HL-60 (cell line): Measurements from ENCODE around the gene IZUMO3.

Experiments
- DNase-seq, 2 experiments: peaks; one replicate each; pipeline ENCODE4 v3.0.0-alpha.2; 2010 to 2020; ENCODE audit warnings: low read depth in 1 of 2, low spot score in 1 of 2
- H3K27ac ChIP-seq: fragments of 250-450 bp; sonication (Bioruptor Pico); replicated peaks from 2 replicates; pipeline ENCODE4 v1.5.1; 2020; ENCODE audit warnings: mild to moderate bottlenecking, moderate library complexity
- H3K27me3 ChIP-seq: fragments of 250-450 bp; sonication (Bioruptor Pico); 2 replicates; pipeline ENCODE4 v1.5.1; 2021; ENCODE audit warnings: mild to moderate bottlenecking, moderate library complexity; ENCODE audit not compliant: insufficient read depth, poor library complexity, severe bottlenecking
- H3K4me3 ChIP-seq: replicated peaks from 2 replicates; pipeline ENCODE4 v1.5.1; 2011; ENCODE audit warnings: mild to moderate bottlenecking, control low read depth, low read length; ENCODE audit not compliant: insufficient read depth
- GABPA ChIP-seq: IDR thresholded peaks from 2 replicates; pipeline ENCODE4 v1.6.1; 2012; ENCODE audit warnings: low read depth
- POLR2AphosphoS5 ChIP-seq: IDR thresholded peaks from 2 replicates; pipeline ENCODE4 v1.6.1; 2012; ENCODE audit warnings: low read depth
- SPI1 ChIP-seq: IDR thresholded peaks from 2 replicates; pipeline ENCODE4 v1.6.1; 2012; ENCODE audit warnings: low read depth, mild to moderate bottlenecking, borderline replicate concordance
- TF ChIP-seq, protein P1 (sequence below): IDR thresholded peaks from 2 replicates; pipeline ENCODE4 v1.6.1; 2012; ENCODE audit warnings: low read depth; ENCODE audit not compliant: insufficient replicate concordance
- TF ChIP-seq, protein P2 (sequence below): IDR thresholded peaks from one replicate; pipeline ENCODE4 v1.5.1; 2011; ENCODE audit warnings: low read length, control low read depth, inconsistent platforms; ENCODE audit not compliant: insufficient read depth

IZUMO3 gene

DNA sequence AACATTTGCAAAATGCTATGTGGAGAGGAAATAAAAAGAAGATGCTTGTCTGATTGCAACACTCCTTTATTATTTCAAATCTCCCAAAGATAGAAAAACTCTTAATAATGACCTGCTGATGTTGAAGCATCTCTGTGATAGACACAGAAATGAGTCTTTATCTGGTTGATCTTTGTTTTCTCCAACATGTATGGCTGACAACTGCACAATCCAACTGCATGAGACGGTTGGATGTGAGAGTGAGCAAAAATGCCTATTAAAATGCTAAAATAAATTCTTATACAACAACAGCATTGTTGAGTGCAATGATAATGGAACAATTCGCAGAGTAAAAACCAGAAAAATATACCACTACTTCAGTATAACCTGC is 7.5 kb upstream of the IZUMO3 start:
- Histone ChIP-seq H3K4me3 (no peak overlapping the region), H3K27me3 (no peaks in the 10 kb centered on the region), H3K27ac (no peak overlapping the region)
- TF ChIP-seq SPI1 = no peak
- TF ChIP-seq POLR2AphosphoS5 = no peak
- TF ChIP-seq GABPA = no peak
- TF ChIP-seq, protein P1, sequence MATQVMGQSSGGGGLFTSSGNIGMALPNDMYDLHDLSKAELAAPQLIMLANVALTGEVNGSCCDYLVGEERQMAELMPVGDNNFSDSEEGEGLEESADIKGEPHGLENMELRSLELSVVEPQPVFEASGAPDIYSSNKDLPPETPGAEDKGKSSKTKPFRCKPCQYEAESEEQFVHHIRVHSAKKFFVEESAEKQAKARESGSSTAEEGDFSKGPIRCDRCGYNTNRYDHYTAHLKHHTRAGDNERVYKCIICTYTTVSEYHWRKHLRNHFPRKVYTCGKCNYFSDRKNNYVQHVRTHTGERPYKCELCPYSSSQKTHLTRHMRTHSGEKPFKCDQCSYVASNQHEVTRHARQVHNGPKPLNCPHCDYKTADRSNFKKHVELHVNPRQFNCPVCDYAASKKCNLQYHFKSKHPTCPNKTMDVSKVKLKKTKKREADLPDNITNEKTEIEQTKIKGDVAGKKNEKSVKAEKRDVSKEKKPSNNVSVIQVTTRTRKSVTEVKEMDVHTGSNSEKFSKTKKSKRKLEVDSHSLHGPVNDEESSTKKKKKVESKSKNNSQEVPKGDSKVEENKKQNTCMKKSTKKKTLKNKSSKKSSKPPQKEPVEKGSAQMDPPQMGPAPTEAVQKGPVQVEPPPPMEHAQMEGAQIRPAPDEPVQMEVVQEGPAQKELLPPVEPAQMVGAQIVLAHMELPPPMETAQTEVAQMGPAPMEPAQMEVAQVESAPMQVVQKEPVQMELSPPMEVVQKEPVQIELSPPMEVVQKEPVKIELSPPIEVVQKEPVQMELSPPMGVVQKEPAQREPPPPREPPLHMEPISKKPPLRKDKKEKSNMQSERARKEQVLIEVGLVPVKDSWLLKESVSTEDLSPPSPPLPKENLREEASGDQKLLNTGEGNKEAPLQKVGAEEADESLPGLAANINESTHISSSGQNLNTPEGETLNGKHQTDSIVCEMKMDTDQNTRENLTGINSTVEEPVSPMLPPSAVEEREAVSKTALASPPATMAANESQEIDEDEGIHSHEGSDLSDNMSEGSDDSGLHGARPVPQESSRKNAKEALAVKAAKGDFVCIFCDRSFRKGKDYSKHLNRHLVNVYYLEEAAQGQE = no peak
- TF ChIP-seq, protein P2, sequence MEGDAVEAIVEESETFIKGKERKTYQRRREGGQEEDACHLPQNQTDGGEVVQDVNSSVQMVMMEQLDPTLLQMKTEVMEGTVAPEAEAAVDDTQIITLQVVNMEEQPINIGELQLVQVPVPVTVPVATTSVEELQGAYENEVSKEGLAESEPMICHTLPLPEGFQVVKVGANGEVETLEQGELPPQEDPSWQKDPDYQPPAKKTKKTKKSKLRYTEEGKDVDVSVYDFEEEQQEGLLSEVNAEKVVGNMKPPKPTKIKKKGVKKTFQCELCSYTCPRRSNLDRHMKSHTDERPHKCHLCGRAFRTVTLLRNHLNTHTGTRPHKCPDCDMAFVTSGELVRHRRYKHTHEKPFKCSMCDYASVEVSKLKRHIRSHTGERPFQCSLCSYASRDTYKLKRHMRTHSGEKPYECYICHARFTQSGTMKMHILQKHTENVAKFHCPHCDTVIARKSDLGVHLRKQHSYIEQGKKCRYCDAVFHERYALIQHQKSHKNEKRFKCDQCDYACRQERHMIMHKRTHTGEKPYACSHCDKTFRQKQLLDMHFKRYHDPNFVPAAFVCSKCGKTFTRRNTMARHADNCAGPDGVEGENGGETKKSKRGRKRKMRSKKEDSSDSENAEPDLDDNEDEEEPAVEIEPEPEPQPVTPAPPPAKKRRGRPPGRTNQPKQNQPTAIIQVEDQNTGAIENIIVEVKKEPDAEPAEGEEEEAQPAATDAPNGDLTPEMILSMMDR = no peak
- no peak for DNase-seq

DNA sequence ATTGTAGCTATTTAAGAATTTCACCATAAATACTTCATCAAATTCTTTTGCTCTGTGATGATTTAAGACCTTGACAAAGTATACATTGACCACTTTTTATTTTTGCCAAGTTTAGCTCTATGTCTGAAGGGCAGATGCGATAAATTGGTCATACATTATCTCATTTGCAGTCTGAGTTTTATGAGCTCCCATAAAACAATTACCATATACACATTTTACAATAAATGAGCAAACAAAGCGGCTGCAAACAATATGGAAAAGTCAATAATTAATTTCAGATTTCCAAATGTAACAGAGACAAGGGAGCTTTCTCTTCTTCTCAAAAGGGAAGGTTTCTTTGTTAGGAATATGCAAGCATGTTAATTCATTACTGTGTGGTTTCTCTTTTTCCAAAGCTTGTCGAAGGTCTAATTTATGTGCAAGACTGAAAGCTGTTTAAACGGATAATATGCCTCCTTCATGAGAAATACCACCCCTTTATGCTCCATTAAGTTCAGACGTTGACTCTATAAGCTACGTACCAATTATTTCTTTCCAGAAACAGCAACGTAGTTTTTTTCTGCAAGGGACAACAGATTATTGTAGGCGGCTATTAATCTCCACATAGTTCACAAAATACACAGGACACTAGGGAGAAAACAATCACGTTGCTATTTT is 7.0 kb upstream of the IZUMO3 start:
- TF ChIP-seq, protein P1 = no peak
- Histone ChIP-seq H3K27ac (no peak overlapping the region), H3K4me3 (no peak overlapping the region), H3K27me3 (no peaks in the 10 kb centered on the region)
- DNase-seq = no peak

DNA sequence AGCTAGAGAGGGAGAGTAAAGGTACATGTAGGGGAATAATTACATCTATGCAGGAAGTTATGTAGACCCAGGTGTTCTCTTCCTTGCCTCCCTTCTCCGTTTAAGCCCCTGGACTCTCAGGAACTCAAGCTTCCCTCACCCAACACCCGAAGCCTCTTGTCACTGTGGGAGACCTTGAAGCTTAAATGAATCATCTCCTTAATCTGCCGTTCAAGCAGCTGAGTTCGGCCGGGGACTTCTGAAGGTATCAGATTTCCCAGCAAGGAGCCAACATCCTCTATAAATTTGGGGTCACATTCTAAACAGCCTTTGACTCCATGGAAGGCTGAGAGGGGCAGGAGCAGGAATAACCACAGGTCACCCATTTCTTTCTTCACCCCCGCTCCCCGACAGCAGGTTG is 412 bp downstream of the IZUMO3 start:
- H3K4me3 ChIP-seq = no peak overlapping the region
- H3K27me3 ChIP-seq = no peaks in the 10 kb centered on the region
- no peak overlapping the region for H3K27ac ChIP-seq
- TF ChIP-seq POLR2AphosphoS5 = no peak
- no peak for TF ChIP-seq GABPA
- TF ChIP-seq, protein P2 = no peak
- TF ChIP-seq, protein P1 = no peak
- TF ChIP-seq SPI1 = no peak
- DNase-seq = no peak

DNA sequence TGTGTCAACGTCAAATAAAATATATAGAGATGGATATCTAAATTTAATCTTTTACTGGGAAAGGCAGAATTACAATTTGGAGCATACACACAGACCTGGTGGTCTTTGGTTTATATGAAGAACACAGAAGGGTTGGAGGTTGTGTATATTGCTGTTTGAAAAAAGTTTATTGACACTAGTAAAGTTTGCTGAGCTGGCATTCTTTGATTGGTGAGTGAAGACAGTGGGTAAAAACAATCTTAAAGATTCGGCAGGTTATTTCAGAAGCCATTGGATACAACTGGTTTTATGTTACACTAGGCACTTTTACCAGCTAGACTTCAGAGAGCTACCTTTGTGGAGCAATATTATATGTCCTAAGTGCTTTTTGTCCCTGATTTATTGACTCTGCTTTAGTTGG is 27.2 kb downstream of the IZUMO3 start:
- Histone ChIP-seq H3K27ac (no peak overlapping the region), H3K27me3 (no peaks in the 10 kb centered on the region), H3K4me3 (no peak overlapping the region)
- DNase-seq = no peak
- TF ChIP-seq POLR2AphosphoS5 = no peak
- TF ChIP-seq GABPA = no peak
